CD4-positive, alpha-beta T cell treated with Interleukin-6 at 100 ng/mL for 8 hours (primary cell): ENCODE data around the gene ADGRF1.

Source experiments
- DNase-seq: peaks from one replicate; pipeline ENCODE4 v3.0.0-alpha.2; 2020; ENCODE audit warnings: mixed read lengths, low spot score

ADGRF1 gene

GRCh38 chr6:46979206-46979605 lies 62.9 kb downstream of the ADGRF1 start:
- DNase-seq, result no peak

- DNase-seq, result no peak
Observed at GRCh38 chr6:46974786-46975185, 67.3 kb downstream of the ADGRF1 start.

GRCh38 chr6:46973029-46973428 lies 69.1 kb downstream of the ADGRF1 start:
- no peak for DNase-seq

- DNase-seq, result no peak
Observed at GRCh38 chr6:46972531-46972930, 69.6 kb downstream of the ADGRF1 start.

- no peak for DNase-seq
Observed at GRCh38 chr6:46969206-46969605, 72.9 kb downstream of the ADGRF1 start.

- DNase-seq, result no peak
Observed at GRCh38 chr6:46967826-46968349, 74.2 kb downstream of the ADGRF1 start.

- DNase-seq, result no peak
Observed at GRCh38 chr6:46964716-46965519, 77.2 kb downstream of the ADGRF1 start.

GRCh38 chr6:46963626-46964025 lies 78.5 kb downstream of the ADGRF1 start:
- no peak for DNase-seq

GRCh38 chr6:46963039-46963438 lies 79.1 kb downstream of the ADGRF1 start:
- no peak for DNase-seq

GRCh38 chr6:46961711-46962110 lies 80.4 kb downstream of the ADGRF1 start:
- DNase-seq, result no peak

- DNase-seq, result no peak
Observed at GRCh38 chr6:46961232-46961631, 80.9 kb downstream of the ADGRF1 start.

- DNase-seq, result no peak
Observed at GRCh38 chr6:46959419-46959818, 82.7 kb downstream of the ADGRF1 start.

GRCh38 chr6:46956409-46956808 lies 85.7 kb downstream of the ADGRF1 start:
- DNase-seq, result no peak

- no peak for DNase-seq
Observed at GRCh38 chr6:46954837-46955451, 87.2 kb downstream of the ADGRF1 start.

- no peak for DNase-seq
Observed at GRCh38 chr6:46953921-46954320, 88.2 kb downstream of the ADGRF1 start.

GRCh38 chr6:46949632-46950280 lies 92.4 kb downstream of the ADGRF1 start:
- DNase-seq, result no peak

- no peak for DNase-seq
Observed at GRCh38 chr6:46948699-46949098, 93.4 kb downstream of the ADGRF1 start.
